ENCODE measurements around the gene SLC12A5.
"Not testable (repeated sequence)": the region's sequence is repeated elsewhere in the genome, so short reads cannot be mapped to it uniquely, and the experiment has no call there.

Gene SLC12A5

DNA sequence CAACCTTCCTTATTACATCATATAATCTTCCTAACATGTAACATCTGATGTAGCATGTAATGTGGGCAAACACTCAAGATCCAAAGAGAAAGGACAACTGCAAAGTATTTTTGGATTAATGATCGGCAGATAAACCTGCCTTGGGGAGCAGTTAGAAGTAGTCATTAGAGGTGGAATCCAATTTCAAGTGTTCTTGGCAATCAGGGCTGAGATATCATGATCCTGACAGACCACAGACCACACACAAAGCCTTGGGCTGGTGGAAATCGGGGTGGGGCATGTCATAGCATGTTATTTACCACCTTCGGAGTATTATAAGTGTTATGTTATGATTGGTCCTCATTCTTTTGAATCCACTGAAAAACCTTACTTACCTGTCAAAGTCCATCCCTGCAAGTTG lies 44.4 kb downstream of the SLC12A5 start:
- in situ Hi-C loops (cut with HindIII; ENCODE audit: low sequenced_read_pairs): no loop called here

DNA sequence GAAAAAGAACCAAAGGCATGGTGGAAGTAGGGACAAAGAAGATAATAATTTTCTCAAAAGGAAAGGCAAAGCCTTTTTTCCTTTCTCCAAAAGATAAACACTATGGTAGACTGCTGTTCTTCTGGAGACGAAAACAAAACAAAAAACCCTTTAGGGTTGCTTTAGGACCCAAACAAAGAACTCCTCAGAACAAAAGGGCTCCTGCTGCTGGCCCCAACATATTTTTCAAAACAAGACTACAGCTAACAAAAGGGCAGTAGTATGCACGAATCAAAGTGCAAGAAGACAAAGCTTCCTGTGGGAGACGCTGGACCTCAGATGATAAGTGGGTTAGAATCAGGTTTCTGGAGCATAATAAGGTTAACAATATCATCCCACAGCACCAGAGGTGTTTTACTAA lies 45.0 kb downstream of the SLC12A5 start:
- in situ Hi-C loops (cut with HindIII; ENCODE audit: low sequenced_read_pairs): no loop called here

DNA sequence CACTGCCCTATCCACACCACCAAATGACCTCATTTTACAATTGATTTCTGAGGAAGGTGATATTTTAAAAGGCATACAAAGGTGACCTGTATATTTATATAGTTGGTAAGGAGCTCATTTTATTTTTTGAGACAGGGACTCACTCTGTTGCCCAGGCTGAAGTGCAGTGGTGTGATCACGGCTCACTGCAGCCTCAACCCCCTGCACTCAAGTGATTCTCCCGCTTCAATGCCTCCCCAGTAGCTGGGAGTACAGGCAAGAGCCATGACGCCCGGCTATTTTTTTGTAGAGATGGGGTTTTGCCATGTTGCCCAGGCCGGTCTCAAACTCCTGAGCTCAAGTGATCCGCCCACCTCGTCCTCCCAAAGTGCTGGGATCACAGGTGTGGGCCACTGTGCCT lies 47.8 kb downstream of the SLC12A5 start:
- in situ Hi-C loops (cut with HindIII; ENCODE audit: low sequenced_read_pairs): no loop called here

DNA sequence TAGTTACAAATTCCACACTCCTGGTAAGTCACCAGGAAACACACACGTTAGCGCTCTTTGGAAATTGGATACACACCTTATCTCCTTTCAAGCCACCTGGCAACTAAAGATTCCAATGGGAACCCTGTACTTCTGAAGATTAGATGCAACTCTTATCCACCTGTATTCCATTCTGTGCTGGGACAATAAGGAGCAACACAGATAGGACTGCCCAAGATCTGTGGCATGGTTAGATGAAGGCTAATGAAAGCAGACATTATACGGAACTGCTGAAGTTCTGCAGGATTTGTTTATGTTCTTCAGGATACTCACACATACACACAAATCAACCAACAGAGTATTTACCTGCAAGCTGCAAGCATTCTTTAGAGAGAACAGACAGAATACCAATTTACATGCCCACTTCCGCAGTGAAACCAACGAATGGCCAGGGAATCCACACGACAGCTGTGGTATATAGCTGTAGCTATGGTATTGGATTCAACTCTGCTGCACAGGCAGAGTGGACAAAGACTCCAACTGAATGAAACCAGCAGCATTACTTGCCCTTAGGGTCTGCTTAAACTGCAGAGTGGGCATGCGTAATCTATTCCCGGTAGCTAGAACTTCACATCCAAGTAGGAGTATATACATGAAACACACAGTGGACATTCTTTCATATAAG lies 48.8 kb downstream of the SLC12A5 start:
- in situ Hi-C loops (cut with HindIII; ENCODE audit: low sequenced_read_pairs): no loop called here

DNA sequence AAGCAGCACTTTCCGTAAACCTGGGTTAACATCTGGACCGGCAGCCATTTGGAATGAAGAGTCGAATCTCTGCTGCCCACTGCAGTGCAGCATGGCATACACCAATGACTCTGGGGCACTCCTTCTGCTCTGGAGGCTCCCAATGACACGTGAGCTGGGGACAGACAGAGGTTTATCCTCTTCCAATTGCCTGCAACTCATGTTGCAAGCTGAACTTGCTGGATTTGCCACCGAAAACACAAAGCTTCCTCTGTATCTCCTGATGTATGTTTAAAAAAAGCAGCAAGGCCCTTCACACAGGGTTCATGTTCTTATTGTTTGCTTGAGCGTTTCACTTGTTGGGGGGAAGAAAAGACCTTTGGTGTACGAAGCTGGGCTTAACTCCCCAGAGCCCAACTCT lies 49.9 kb downstream of the SLC12A5 start:
- in situ Hi-C loops (cut with HindIII; ENCODE audit: low sequenced_read_pairs): no loop called here

DNA sequence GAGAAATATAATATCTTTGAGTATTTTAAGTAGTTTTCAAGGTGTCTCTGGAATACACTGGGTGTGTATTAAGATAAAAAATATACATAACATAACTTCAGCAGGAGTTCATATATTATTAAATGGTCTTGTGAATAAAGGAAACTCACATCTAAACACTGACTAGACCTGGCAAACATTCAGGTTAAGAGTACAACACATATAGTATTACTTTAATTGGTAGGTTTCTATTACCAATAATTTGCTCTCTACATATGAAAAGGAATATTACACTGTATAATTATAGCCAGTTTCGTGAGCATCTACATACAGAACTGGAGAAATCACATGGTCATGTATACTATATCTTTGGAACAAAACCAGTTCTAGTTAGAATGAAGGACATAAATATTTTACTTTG lies 52.1 kb downstream of the SLC12A5 start:
- in situ Hi-C loops (cut with HindIII; ENCODE audit: low sequenced_read_pairs): no loop called here

DNA sequence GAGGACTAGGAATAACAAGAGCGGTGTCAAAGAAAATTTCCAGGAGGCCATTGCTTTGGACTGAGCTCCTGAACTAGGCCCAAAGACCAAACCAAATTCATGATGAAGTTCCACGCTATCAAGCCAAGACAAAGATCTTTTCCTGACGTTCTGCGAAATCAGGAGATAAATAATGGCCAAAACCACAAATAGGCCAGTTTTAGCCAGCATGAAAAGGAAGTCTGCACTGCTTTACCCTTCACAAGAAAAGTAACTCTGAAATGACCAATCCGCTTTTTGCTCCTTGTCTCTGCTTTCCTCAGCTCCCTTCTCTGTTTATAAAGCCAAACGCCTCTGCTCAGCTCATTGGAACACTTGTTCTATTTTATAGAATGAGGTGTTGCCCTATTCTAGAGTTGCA lies 54.1 kb downstream of the SLC12A5 start:
- in situ Hi-C loops (cut with HindIII; ENCODE audit: low sequenced_read_pairs): no loop called here

DNA sequence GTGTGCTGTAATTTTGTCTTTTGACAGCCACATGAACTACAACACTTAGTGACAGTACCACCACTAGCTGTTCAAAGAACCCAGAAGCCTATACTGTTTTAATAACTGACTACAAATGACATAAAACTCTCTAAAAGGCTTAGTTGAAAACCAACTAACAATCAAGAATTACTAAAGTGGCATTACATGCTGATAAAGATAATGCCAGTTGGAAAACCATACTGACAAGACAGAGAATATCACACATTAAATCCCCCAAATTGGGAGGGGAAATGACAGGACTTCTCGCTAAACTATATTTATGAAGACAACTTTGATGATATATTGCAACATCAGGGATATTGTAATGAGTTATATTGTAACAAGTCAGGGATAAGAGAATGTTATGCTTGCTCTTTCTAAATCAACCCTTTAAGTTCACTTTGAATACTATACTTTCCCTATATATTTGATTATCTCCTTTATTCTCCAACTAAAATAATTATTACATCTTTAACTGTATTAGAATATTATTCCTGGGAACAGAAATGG lies 54.6 kb downstream of the SLC12A5 start:
- in situ Hi-C loops (cut with HindIII; ENCODE audit: low sequenced_read_pairs): no loop called here

DNA sequence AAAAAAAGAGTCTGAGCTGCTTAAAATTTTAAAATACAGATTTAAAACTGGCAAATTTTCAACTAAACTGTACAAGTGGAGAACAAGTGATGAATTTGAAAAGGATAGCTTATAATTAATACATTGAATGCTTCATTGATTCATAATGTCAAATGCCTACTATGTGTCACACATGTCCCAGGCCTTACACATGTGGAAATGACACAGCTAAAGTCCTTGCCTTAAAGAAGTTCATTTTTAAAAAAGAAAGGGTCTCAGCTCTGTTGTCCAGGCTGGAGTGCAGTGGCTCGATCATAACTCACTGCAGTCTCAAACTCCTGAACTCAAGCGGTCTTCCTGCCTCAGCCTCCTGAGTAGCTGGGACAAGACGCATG lies 55.8 kb downstream of the SLC12A5 start:
- in situ Hi-C loops (cut with HindIII; ENCODE audit: low sequenced_read_pairs): no loop called here

DNA sequence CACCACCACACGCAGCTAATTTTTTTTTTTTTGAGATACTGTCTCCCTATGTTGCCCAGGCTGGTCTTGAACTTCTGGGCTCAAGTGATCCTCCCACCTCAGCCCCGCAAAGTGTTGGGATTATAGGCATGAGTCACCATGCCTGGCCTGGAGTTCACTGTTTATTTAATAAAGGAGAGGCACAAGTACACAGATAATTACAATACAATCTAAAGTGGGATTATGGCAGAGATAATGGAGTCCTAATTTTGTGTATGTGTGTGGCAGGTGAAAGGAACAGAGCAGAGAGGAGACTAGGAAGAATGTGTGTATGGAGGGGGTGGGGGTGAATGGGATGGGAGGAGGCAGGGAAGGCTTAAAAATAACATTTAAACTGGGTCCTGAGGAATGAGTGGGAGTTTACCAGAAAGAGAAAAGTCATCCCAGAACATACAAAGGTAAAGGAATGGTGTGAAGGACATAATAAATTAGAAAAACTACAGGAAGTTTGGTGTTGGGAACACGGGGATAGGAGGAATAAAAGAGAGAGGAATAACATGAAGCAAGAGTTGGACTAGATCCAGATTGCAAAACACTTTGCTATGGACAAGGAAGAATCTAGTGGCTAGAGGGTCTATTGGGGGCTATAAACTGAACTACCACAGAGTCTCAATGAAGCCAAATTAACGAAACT lies 56.3 kb downstream of the SLC12A5 start:
- in situ Hi-C loops (cut with HindIII; ENCODE audit: low sequenced_read_pairs): no loop called here

DNA sequence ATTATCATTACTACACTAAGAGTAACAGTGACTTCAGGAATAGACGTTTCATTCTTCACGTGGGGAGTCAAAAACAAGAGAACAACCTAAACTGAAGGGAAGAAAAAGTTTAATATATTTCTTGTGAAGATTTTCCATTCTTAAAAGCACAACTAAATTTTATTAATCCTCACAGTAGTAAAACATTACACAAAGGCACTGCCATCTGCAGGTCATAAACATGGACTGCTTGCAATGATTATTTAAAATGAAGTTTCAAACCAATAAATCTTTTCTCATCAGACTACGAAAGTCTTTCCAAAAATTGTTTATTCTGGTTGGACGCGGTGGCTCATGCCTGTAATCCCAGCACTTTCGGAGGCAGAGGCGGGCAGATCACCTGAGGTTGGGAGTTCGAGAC lies 58.1 kb downstream of the SLC12A5 start:
- in situ Hi-C loops (cut with HindIII; ENCODE audit: low sequenced_read_pairs): no loop called here

DNA sequence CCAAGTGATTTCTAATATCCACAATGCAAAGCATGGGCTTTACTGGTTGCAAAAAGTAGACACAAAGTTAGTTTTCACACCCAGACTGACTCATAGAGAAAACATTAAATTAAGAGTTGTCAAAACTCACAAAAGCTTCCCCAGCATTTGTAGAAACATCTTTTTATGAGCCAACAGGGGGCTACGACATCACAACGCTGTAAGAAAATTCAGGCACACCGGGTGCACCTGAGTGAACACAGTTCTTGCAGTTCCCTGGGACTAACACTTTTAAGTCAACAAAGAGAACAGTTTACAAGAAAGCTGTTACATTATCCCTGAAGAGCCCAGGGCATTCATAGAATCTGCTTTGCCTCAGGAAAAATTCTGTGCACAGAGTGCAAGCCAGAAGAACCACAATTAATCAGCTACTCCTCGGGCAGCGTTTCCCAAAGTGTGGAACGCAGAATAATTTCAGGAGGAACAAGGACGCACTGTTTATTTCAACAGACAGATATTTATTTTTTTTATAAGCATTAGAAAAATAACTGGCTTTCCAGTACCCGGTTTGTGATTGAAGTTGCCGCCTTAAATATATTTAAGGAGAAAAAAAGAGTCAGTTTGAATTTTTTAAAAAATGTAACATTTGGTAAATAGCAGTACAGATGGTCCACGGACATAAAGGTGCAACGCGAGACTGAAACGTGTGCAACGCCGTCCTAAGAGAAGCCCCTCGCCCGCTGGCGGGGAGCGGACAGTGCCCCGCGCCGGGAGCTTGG lies 59.6 kb downstream of the SLC12A5 start:
- in situ Hi-C loops (cut with HindIII; ENCODE audit: low sequenced_read_pairs): no loop called here

DNA sequence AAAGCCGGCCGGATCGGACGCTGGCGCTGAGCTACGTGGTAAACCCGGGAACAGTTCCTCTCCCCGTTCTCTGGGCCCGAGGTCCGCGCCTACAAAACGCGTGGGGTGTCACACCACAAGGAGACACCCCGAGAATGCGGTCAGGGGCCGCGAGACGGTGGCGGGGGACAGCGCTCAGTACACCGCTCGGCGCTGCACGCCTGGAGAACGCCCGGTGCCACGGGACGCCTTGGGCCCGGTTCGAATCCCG lies 60.1 kb downstream of the SLC12A5 start:
- in situ Hi-C loops (cut with HindIII; ENCODE audit: low sequenced_read_pairs): no loop called here

DNA sequence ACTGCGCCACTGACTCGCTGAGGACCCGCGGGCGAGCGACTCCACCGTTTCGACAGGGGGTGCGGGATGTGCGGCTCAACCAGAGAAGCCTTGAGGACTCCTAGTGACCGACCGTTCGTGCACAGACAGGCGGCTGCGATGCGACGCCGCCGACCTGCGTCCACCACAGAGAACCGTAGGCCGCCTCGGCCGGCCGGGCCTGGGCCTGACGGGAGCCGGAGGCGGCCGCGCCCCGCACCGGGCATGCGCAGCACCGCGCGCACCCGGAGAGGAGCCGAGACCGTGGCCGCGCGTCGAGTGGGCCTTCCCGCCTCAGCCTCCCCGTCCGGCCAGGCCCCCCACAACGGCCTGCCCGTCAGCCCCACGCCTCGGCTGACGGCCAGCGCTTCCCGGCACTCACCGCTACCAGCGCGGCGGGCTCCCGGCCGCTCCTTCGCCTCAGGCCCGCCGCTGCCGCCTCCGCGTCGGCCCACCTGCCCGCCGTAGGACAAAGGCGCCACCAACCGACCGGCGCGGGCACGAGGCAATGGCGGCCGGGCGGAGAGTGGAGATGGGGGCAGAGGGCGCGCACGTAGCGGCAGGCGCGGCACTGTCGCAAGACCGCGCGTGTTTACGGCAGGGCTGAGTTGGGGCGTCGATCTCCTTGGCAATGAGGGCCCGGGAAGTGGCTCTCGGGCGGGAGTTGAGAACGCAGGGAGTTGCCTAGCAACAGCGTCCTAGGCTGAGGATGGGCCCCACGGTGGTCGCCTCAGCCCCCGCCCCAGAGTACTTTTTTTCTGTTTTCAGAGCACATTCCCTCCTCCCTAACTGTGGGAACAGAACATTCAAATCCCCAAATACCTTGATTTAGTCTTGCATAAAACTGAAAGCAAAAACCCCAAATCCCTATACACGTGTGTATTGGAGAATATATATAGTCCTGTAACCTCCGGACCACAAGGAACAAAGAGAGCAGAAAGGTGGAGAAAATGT lies 60.7 kb downstream of the SLC12A5 start, which contains the start of gene NCOA5:
TSS of gene NCOA5 (minus strand) at position 546 of the 972 bp plus-strand sequence. CDS start 10,538 bp downstream, outside the sequence.
- in situ Hi-C loops (cut with HindIII; ENCODE audit: low sequenced_read_pairs): no loop called here

DNA sequence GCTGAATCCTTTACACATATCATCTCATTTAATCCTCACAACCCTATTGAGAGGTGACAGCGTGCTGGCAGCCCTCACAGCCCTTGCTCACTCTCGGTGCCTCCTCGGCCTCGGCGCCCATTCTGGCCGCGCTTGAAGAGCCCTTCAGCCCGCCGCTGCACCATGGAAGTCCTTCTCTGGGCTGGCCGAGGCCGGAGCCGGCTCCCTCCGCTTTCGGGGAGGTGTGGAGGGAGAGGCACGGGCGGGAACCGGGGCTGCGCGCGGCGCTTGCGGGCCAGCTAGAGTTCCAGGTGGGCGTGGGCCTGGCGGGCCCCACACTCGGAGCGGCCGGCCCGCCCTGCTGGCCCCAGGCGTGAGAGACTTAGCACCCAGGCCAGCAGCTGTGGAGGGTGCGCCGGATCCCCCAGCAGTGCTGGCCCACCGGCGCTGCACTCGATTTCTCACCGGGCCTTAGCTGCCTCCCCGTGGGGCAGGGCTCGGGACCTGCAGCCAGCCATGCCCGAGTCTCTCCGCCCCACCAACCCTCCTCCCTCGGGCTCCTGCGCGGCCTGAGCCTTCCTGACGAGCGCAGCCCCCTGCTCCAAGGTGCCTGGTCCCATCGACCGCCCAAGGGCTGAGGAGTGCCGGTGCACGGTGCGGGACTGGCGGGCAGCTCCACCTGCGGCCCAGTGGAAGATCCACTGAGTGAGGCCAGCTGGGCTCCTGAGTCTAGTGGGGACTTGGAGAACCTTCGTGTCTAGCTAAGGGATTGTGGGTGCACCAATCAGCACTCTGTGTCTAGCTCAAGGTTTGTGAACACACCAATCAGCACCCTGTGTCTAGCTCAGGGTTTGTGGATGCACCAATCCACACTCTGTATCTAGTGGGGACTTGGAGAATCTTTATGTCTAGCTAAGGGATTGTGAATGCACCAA lies 62.9 kb downstream of the SLC12A5 start:
- in situ Hi-C loops (cut with HindIII; ENCODE audit: low sequenced_read_pairs): not testable (repeated sequence)

DNA sequence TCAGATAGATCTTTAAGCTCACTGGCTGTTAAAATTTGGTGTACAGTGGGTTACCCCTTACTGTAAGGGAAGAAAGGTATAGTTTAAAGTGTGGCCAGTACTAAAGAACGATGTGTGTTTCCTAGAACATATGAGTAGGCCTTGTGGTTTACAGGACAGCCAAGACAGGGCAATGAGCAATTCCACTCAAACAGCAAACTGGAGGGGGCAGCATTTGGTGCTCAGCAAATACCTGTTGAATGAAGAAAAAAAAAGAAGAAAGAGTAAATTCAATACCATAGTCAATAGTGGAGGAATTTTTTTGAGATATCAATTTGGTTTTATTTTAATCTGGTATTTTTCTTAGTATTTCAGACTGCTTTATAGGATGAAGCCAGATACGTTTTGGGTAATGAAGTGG lies 64.5 kb downstream of the SLC12A5 start:
- in situ Hi-C loops (cut with HindIII; ENCODE audit: low sequenced_read_pairs): no loop called here

DNA sequence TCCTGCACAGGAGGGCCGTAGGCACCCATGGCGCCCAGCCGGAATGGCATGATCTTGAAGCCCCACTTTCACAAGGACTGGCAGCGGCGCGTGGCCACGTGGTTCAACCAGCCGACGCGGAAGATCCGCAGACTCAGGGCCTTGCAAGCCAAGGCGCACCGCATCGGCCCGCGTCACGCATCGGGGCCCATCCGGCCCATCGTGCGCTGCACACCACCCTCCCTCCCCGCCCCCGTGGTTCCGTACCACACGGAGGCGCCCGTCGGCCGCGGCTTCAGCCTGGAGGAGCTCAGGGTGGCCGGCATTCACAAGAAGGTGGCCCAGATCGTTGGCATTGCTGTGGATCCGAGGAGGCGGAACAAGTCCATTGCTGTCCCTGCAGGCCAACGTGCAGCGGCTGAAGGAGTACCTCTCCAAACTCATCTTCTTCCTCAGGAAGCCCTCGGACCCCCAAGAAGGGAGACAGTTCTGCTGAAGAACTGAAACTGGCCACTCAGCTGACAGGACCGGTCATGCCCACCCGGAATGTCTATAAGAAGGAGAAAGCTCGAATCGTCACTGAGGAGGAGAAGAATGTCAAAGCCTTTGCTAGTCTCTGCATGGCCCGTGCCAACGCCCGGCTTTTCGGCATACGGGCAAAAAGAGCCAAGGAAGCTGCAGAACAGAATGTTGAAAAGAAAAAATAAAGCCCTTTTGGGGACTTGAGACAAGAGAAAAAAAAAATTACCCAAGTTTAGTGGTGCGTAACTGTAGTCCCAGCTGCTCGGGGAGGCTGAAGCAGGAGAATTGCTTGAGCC lies 70.7 kb downstream of the SLC12A5 start:
- in situ Hi-C loops (cut with HindIII; ENCODE audit: low sequenced_read_pairs): no loop called here

DNA sequence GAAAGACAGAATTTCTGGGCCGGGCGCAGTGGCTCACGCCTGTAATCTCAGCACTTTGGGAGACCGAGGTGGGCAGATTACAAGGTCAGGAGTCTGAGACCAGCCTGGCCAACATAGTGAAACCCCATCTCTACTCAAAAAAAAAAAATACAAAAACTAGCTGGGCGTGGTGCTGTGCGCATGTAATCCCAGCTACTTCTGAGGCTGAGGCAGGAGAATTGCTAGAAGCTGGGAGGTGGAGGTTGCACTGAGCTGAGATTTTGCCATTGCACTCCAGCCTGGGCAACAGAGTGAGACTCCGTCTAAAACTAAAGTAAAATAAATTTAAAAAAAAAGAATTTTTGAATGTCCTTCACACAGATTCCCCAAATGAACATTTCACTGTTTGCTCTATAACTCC lies 71.4 kb downstream of the SLC12A5 start:
- in situ Hi-C loops (cut with HindIII; ENCODE audit: low sequenced_read_pairs): not testable (repeated sequence)

DNA sequence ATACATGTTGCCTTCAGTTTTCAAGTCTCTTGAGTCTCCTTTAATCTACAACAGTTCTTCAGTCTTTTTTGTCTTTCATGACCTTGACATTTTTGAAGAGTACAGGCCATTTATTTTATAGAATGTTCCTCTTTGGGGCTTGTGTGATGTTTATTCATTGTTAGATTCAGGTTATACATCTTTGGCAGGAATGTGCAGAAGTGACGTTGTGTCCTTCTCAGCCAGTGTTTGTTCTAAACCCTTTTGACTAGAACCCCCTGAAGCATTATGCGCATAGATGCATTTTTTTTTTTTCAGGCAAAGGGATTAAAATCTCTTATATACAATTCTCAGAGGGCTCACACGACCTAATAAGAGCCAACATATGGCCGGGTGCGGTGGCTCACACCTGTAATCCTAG lies 72.0 kb downstream of the SLC12A5 start:
- in situ Hi-C loops (cut with HindIII; ENCODE audit: low sequenced_read_pairs): no loop called here
